Measurements from ENCODE around the gene BCAP29. TPM values are rescaled to one million over a fixed set of nuclear protein-coding genes. Genes with fewer than 3 reads are reported as not detected.

Gene BCAP29
- total RNA-seq, 2 donors from 2014 or later = 39.5 to 46.0 TPM

- H3K27me3 ChIP-seq (ENCODE audit: control insufficient read depth, insufficient read depth, low read length, poor library complexity, severe bottlenecking) = no peaks in the 10 kb centered on the region
- Mint-ChIP-seq H3K36me3 (ENCODE audit: low read depth) (peaks cover 9% of the 10 kb centered on the region), H3K4me1 (peaks cover 29% of the 10 kb centered on the region), H3K27ac (peak overlapping the region; percentile 88), H3K27me3 (ENCODE audit: insufficient read depth) (no peaks in the 10 kb centered on the region), H3K9me3 (no peaks in the 10 kb centered on the region), H3K4me3 (peak overlapping the region; percentile 77)
- TF ChIP-seq CTCF (conservative IDR thresholded peaks at IDR 0.05) = no peak
- 49 to 55% methylated on average over 4 to 8 of the region's 9 CpGs for WGBS, 2 experiments (ENCODE audit: insufficient coverage in 1 of 2, insufficient read length in 1 of 2)
- H3K4me1 ChIP-seq (ENCODE audit: control insufficient read depth, insufficient read depth, low read length) = no peaks in the 10 kb centered on the region
- peaks cover 10% of the 10 kb centered on the region for H3K36me3 ChIP-seq (ENCODE audit: control insufficient read depth, insufficient read depth, low read length)
- H3K4me3 ChIP-seq (ENCODE audit: low read length) = peak overlapping the region; percentile 97
- no peak overlapping the region for H3K27ac ChIP-seq (ENCODE audit: low read depth, low read length)
- no peaks in the 10 kb centered on the region for H3K9me3 ChIP-seq (ENCODE audit: control insufficient read depth, low read length)
- no peak for DNase-seq
- peak overlapping the region; percentile 84 for H3K9ac ChIP-seq (ENCODE audit: extremely low read depth, low read length, poor library complexity, severe bottlenecking)
These were observed 15.3 kb upstream of the BCAP29 start for GRCh38 chr7:107564553-107565298.

DNA sequence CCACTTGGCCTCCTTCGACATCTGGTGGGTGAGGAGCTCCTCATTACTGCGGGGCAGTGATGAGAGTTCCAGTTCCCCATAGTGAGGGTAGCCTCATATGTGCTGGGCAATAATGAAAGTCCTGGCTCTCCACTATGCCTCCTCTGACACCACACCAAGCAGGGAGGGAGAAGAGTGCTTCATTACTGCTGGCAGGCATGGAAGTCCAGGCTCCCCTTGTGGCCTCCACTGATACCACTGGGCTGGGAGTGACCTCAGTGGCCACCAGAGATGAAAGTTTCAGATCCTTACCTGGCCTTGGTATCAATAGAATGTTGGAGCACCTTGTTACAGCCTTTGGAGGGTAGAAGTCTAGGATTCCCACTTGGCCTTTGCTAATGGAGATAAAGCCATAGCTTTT, 9.7 kb upstream of the BCAP29 start:
- H3K36me3 Mint-ChIP-seq (ENCODE audit: low read depth) = peaks cover 25% of the 10 kb centered on the region
- H3K27me3 Mint-ChIP-seq (ENCODE audit: insufficient read depth) = no peaks in the 10 kb centered on the region
- peaks cover 24% of the 10 kb centered on the region for H3K36me3 ChIP-seq (ENCODE audit: control insufficient read depth, insufficient read depth, low read length)
- no peaks in the 10 kb centered on the region for H3K27me3 ChIP-seq (ENCODE audit: control insufficient read depth, insufficient read depth, low read length, poor library complexity, severe bottlenecking)
- no peak for TF ChIP-seq CTCF (conservative IDR thresholded peaks at IDR 0.05)
- no peak overlapping the region for H3K9ac ChIP-seq (ENCODE audit: extremely low read depth, low read length, poor library complexity, severe bottlenecking)
- no peak overlapping the region for H3K4me3 Mint-ChIP-seq
- no peak overlapping the region for H3K4me3 ChIP-seq (ENCODE audit: low read length)
- no peaks in the 10 kb centered on the region for H3K4me1 Mint-ChIP-seq
- no peaks in the 10 kb centered on the region for H3K9me3 ChIP-seq (ENCODE audit: control insufficient read depth, low read length)
- H3K4me1 ChIP-seq (ENCODE audit: control insufficient read depth, insufficient read depth, low read length) = no peaks in the 10 kb centered on the region
- 88% methylated on average over 2 of the region's 2 CpGs; no CpG with 5 or more reads in 1 of the 2 experiments for WGBS, 2 experiments (ENCODE audit: insufficient coverage in 1 of 2, insufficient read length in 1 of 2)
- no peak for DNase-seq
- no peak overlapping the region for H3K27ac ChIP-seq (ENCODE audit: low read depth, low read length)
- H3K9me3 Mint-ChIP-seq = no peaks in the 10 kb centered on the region
- no peak overlapping the region for H3K27ac Mint-ChIP-seq

GRCh38 chr7:107573537-107573936, 6.5 kb upstream of the BCAP29 start:
- H3K9ac ChIP-seq (ENCODE audit: extremely low read depth, low read length, poor library complexity, severe bottlenecking) = no peak overlapping the region
- H3K9me3 ChIP-seq (ENCODE audit: control insufficient read depth, low read length) = no peaks in the 10 kb centered on the region
- no peak overlapping the region for H3K27ac ChIP-seq (ENCODE audit: low read depth, low read length)
- no peak overlapping the region for H3K4me3 Mint-ChIP-seq
- H3K27ac Mint-ChIP-seq = no peak overlapping the region
- 91% methylated on average over 3 to 4 of the region's 4 CpGs for WGBS, 2 experiments (ENCODE audit: insufficient coverage in 1 of 2, insufficient read length in 1 of 2)
- H3K27me3 Mint-ChIP-seq (ENCODE audit: insufficient read depth) = no peaks in the 10 kb centered on the region
- no peak for DNase-seq
- H3K9me3 Mint-ChIP-seq = no peaks in the 10 kb centered on the region
- H3K4me1 ChIP-seq (ENCODE audit: control insufficient read depth, insufficient read depth, low read length) = no peaks in the 10 kb centered on the region
- H3K36me3 Mint-ChIP-seq (ENCODE audit: low read depth) = peaks cover 24% of the 10 kb centered on the region
- H3K27me3 ChIP-seq (ENCODE audit: control insufficient read depth, insufficient read depth, low read length, poor library complexity, severe bottlenecking) = no peaks in the 10 kb centered on the region
- H3K4me3 ChIP-seq (ENCODE audit: low read length) = no peak overlapping the region
- no peaks in the 10 kb centered on the region for H3K4me1 Mint-ChIP-seq
- no peak for TF ChIP-seq CTCF (conservative IDR thresholded peaks at IDR 0.05)
- peaks cover 23% of the 10 kb centered on the region for H3K36me3 ChIP-seq (ENCODE audit: control insufficient read depth, insufficient read depth, low read length)
